HG02852 (cell line): ENCODE data around the gene RXFP2.

Source experiments
- ATAC-seq: cut with Tn5 transposase; IDR thresholded peaks from one replicate; pipeline ENCODE4 v1.9.1; 2021; ENCODE audit warnings: mild to moderate bottlenecking, moderate library complexity; ENCODE audit not compliant: unreplicated experiment

Gene RXFP2

GRCh38 chr13:31767175-31767900 lies 28.0 kb downstream of the RXFP2 start:
- no peak for ATAC-seq

- no peak for ATAC-seq
Observed at GRCh38 chr13:31768351-31768750, 29.0 kb downstream of the RXFP2 start.

- no peak for ATAC-seq
Observed at GRCh38 chr13:31769575-31769974, 30.2 kb downstream of the RXFP2 start.

GRCh38 chr13:31772231-31772630 lies 32.9 kb downstream of the RXFP2 start:
- ATAC-seq = no peak

GRCh38 chr13:31773538-31773937 lies 34.2 kb downstream of the RXFP2 start:
- ATAC-seq = no peak

- no peak for ATAC-seq
Observed at GRCh38 chr13:31774186-31774750, 34.9 kb downstream of the RXFP2 start.

GRCh38 chr13:31775148-31775547 lies 35.8 kb downstream of the RXFP2 start:
- no peak for ATAC-seq

- no peak for ATAC-seq
Observed at GRCh38 chr13:31775686-31776085, 36.4 kb downstream of the RXFP2 start.

GRCh38 chr13:31781064-31781463 lies 41.7 kb downstream of the RXFP2 start:
- no peak for ATAC-seq

GRCh38 chr13:31786011-31786410 lies 46.7 kb downstream of the RXFP2 start:
- ATAC-seq = no peak

- ATAC-seq = no peak
Observed at GRCh38 chr13:31790992-31791391, 51.7 kb downstream of the RXFP2 start.

GRCh38 chr13:31793246-31793645 lies 53.9 kb downstream of the RXFP2 start:
- no peak for ATAC-seq

GRCh38 chr13:31794452-31794851 lies 55.1 kb downstream of the RXFP2 start:
- no peak for ATAC-seq

- ATAC-seq = no peak
Observed at GRCh38 chr13:31797154-31797775, 57.9 kb downstream of the RXFP2 start.

GRCh38 chr13:31798189-31798588 lies 58.9 kb downstream of the RXFP2 start:
- no peak for ATAC-seq

GRCh38 chr13:31801088-31801487 lies 61.8 kb downstream of the RXFP2 start:
- no peak for ATAC-seq

GRCh38 chr13:31803311-31803710 lies 64.0 kb downstream of the RXFP2 start:
- no peak for ATAC-seq

- ATAC-seq = no peak
Observed at GRCh38 chr13:31805841-31806240, 66.5 kb downstream of the RXFP2 start.

- ATAC-seq = no peak
Observed at GRCh38 chr13:31807090-31807541, 67.8 kb downstream of the RXFP2 start.

- ATAC-seq = no peak
Observed at GRCh38 chr13:31814536-31814935, 75.2 kb downstream of the RXFP2 start.

- ATAC-seq = no peak
Observed at GRCh38 chr13:31815361-31816144, 76.2 kb downstream of the RXFP2 start.
